HEK293 (cell line): ENCODE results near the gene VCL.

Experiments
- BCL11A ChIP-seq: fragments of 450-650 bp; formaldehyde crosslinking; IDR thresholded peaks from 2 replicates; pipeline ENCODE4 v1.5.1; 2016; ENCODE audit warnings: low read depth, missing biosample characterization, missing genetic modification characterization
- IKZF3 ChIP-seq: fragments of 450-650 bp; IDR thresholded peaks from 2 replicates; pipeline ENCODE4 v1.5.0; 2018; ENCODE audit warnings: missing biosample characterization, mild to moderate bottlenecking, missing genetic modification characterization, moderate library complexity
- KLF16 ChIP-seq: fragments of 450-650 bp; formaldehyde crosslinking; IDR thresholded peaks from 2 replicates; pipeline ENCODE4 v1.5.1; 2017; ENCODE audit warnings: missing biosample characterization, missing genetic modification characterization
- KLF7 ChIP-seq: fragments of 450-650 bp; formaldehyde crosslinking; IDR thresholded peaks from 2 replicates; pipeline ENCODE4 v1.5.1; 2016; ENCODE audit warnings: missing biosample characterization, missing genetic modification characterization, borderline replicate concordance
- MZF1 ChIP-seq: fragments of 450-650 bp; formaldehyde crosslinking; IDR thresholded peaks from 2 replicates; pipeline ENCODE4 v1.5.1; 2017; ENCODE audit warnings: missing biosample characterization, missing genetic modification characterization, borderline replicate concordance
- OSR2 ChIP-seq: fragments of 450-650 bp; formaldehyde crosslinking; IDR thresholded peaks from 2 replicates; pipeline ENCODE4 v1.5.1; 2016; ENCODE audit warnings: missing biosample characterization, missing genetic modification characterization
- OVOL3 ChIP-seq: fragments of 450-650 bp; formaldehyde crosslinking; IDR thresholded peaks from 2 replicates; pipeline ENCODE4 v1.5.1; 2016; ENCODE audit warnings: missing biosample characterization, missing genetic modification characterization
- SP2 ChIP-seq: fragments of 450-650 bp; formaldehyde crosslinking; IDR thresholded peaks from 2 replicates; pipeline ENCODE4 v1.5.1; 2016; ENCODE audit warnings: missing biosample characterization, missing genetic modification characterization
- SP3 ChIP-seq: fragments of 450-650 bp; formaldehyde crosslinking; IDR thresholded peaks from 2 replicates; pipeline ENCODE4 v1.5.1; 2016; ENCODE audit warnings: missing biosample characterization, missing genetic modification characterization
- SP7 ChIP-seq: fragments of 450-650 bp; formaldehyde crosslinking; IDR thresholded peaks from 2 replicates; pipeline ENCODE4 v1.5.1; 2016; ENCODE audit warnings: missing biosample characterization, missing genetic modification characterization
- TRIM28 ChIP-seq: IDR thresholded peaks from 2 replicates; pipeline ENCODE4 v1.6.1; 2011; ENCODE audit warnings: low read length, control low read depth, borderline replicate concordance
- ZBTB20 ChIP-seq: fragments of 450-650 bp; formaldehyde crosslinking; IDR thresholded peaks from 2 replicates; pipeline ENCODE4 v1.5.1; 2016; ENCODE audit warnings: missing biosample characterization, missing genetic modification characterization
- ZBTB48 ChIP-seq: fragments of 450-650 bp; formaldehyde crosslinking; IDR thresholded peaks from 2 replicates; pipeline ENCODE4 v1.5.1; 2016; ENCODE audit warnings: missing biosample characterization, missing genetic modification characterization
- ZFP37 ChIP-seq: fragments of 450-650 bp; formaldehyde crosslinking; IDR thresholded peaks from 2 replicates; pipeline ENCODE4 v1.5.1; 2016; ENCODE audit warnings: missing biosample characterization, missing genetic modification characterization
- ZNF114 ChIP-seq: fragments of 450-650 bp; formaldehyde crosslinking; IDR thresholded peaks from 2 replicates; pipeline ENCODE4 v1.5.0; 2017; ENCODE audit warnings: missing biosample characterization, missing genetic modification characterization
- ZNF138 ChIP-seq: fragments of 450-650 bp; formaldehyde crosslinking; IDR thresholded peaks from 2 replicates; pipeline ENCODE4 v1.5.1; 2016; ENCODE audit warnings: missing biosample characterization, missing genetic modification characterization, borderline replicate concordance
- ZNF174 ChIP-seq: fragments of 450-650 bp; formaldehyde crosslinking; IDR thresholded peaks from 2 replicates; pipeline ENCODE4 v1.5.0; 2017; ENCODE audit warnings: missing biosample characterization, mild to moderate bottlenecking, missing genetic modification characterization
- ZNF175 ChIP-seq: fragments of 450-650 bp; formaldehyde crosslinking; IDR thresholded peaks from 2 replicates; pipeline ENCODE4 v1.5.1; 2016; ENCODE audit warnings: missing biosample characterization, missing genetic modification characterization
- ZNF391 ChIP-seq: fragments of 450-650 bp; formaldehyde crosslinking; IDR thresholded peaks from 2 replicates; pipeline ENCODE4 v1.5.1; 2016; ENCODE audit warnings: low read depth, missing biosample characterization, missing genetic modification characterization, borderline replicate concordance
- ZNF501 ChIP-seq: fragments of 450-650 bp; formaldehyde crosslinking; IDR thresholded peaks from 2 replicates; pipeline ENCODE4 v1.5.1; 2016; ENCODE audit warnings: missing biosample characterization, missing genetic modification characterization
- ZNF544 ChIP-seq: fragments of 450-650 bp; formaldehyde crosslinking; IDR thresholded peaks from 2 replicates; pipeline ENCODE4 v1.5.0; 2017; ENCODE audit warnings: missing biosample characterization, missing genetic modification characterization
- ZNF558 ChIP-seq: fragments of 450-650 bp; formaldehyde crosslinking; IDR thresholded peaks from 2 replicates; pipeline ENCODE4 v1.5.1; 2016; ENCODE audit warnings: missing biosample characterization, missing genetic modification characterization
- ZNF560 ChIP-seq: fragments of 450-650 bp; formaldehyde crosslinking; IDR thresholded peaks from 2 replicates; pipeline ENCODE4 v1.5.1; 2017; ENCODE audit warnings: missing biosample characterization, missing genetic modification characterization, borderline replicate concordance
- ZNF610 ChIP-seq: fragments of 450-650 bp; formaldehyde crosslinking; IDR thresholded peaks from 2 replicates; pipeline ENCODE4 v1.5.1; 2016; ENCODE audit warnings: missing biosample characterization, missing genetic modification characterization, borderline replicate concordance
- ZNF624 ChIP-seq: fragments of 450-650 bp; formaldehyde crosslinking; IDR thresholded peaks from 2 replicates; pipeline ENCODE4 v1.5.1; 2017; ENCODE audit warnings: missing biosample characterization, missing genetic modification characterization
- TF ChIP-seq, protein P1 (sequence below): fragments of 450-650 bp; formaldehyde crosslinking; IDR thresholded peaks from 2 replicates; pipeline ENCODE4 v1.5.1; 2016; ENCODE audit warnings: missing biosample characterization, missing genetic modification characterization
- TF ChIP-seq, protein P2 (sequence below): fragments of 450-650 bp; formaldehyde crosslinking; IDR thresholded peaks from 2 replicates; pipeline ENCODE4 v1.5.1; 2016; ENCODE audit warnings: missing biosample characterization, missing genetic modification characterization, borderline replicate concordance
- TF ChIP-seq, protein P3 (sequence below): fragments of 450-650 bp; formaldehyde crosslinking; IDR thresholded peaks from 2 replicates; pipeline ENCODE4 v1.5.1; 2017; ENCODE audit warnings: missing biosample characterization, missing genetic modification characterization
- TF ChIP-seq, protein P4 (sequence below): fragments of 450-650 bp; formaldehyde crosslinking; optimal IDR thresholded peaks from 2 replicates; pipeline ENCODE3; 2016; ENCODE audit warnings: missing biosample characterization, mild to moderate bottlenecking, missing genetic modification characterization
- TF ChIP-seq, protein P5 (sequence below): fragments of 450-650 bp; formaldehyde crosslinking; IDR thresholded peaks from 2 replicates; pipeline ENCODE4 v1.5.1; 2016; ENCODE audit warnings: missing biosample characterization, missing genetic modification characterization

VCL gene

DNA sequence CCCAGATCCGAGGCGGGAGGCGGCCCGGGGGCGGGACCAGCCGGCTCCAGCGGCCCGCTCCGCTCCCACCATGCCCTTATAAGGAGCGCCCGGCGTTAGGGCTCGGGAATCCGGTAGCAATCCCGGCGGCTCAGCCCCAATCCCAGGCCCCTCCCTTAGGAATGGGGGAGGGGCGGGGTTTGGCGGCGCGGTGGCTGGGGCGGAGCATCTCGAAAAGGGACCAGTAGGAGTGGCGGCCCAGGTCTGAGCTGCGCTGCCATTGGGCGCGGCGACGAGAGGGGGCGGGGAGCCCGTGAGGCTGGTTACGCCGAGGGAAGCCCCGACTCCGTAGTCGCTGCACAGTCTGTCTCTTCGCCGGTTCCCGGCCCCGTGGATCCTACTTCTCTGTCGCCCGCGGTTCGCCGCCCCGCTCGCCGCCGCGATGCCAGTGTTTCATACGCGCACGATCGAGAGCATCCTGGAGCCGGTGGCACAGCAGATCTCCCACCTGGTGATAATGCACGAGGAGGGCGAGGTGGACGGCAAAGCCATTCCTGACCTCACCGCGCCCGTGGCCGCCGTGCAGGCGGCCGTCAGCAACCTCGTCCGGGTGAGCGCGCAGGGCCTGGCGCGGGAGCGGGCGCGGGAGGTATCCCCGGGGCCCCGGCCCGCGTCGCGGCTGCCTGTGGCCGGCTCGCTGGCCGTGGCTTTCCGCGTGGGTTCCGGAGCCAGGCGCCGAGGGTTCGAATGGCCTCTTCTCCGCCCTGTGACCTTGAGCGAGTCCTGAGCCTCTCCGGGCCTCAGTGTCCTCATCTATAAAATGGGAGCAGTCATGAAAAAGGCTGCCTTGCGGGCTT lies at the start of gene VCL (continued):
- TF ChIP-seq ZNF560 (tag by site-specific recombination) (no peak), ZNF544 (no peak), ZNF558 (no peak), ZBTB48 (tag by site-specific recombination) (peak; percentile 89), ZNF114 (tag by site-specific recombination) (no peak), ZNF391 (tag by site-specific recombination) (peak; percentile 93; the same call in 1 of the 2 replicates), ZNF501 (tag by site-specific recombination) (peak; percentile 89; the same call in 1 of the 2 replicates), ZNF174 (tag by site-specific recombination) (no peak), OSR2 (tag by site-specific recombination) (peak; percentile 75), KLF7 (no peak), ZNF138 (tag by site-specific recombination) (no peak), SP2 (peak; percentile 98), TRIM28 (no peak), ZNF624 (tag by site-specific recombination) (no peak), ZFP37 (0 out of 2 replicates have a peak, but pooled peaks have one; percentile 51), BCL11A (tag by site-specific recombination) (no peak), MZF1 (tag by site-specific recombination) (no peak; the same call in 1 of the 2 replicates), KLF16 (tag by site-specific recombination) (no peak; the same call in 1 of the 2 replicates), ZNF610 (no peak), SP3 (peak; percentile 96), SP7 (tag by site-specific recombination) (peak; percentile 70), ZNF175 (tag by site-specific recombination) (no peak), ZBTB20 (peak; percentile 90), OVOL3 (no peak), IKZF3 (tag by site-specific recombination) (peak; percentile 100)
- TF ChIP-seq, protein P1, sequence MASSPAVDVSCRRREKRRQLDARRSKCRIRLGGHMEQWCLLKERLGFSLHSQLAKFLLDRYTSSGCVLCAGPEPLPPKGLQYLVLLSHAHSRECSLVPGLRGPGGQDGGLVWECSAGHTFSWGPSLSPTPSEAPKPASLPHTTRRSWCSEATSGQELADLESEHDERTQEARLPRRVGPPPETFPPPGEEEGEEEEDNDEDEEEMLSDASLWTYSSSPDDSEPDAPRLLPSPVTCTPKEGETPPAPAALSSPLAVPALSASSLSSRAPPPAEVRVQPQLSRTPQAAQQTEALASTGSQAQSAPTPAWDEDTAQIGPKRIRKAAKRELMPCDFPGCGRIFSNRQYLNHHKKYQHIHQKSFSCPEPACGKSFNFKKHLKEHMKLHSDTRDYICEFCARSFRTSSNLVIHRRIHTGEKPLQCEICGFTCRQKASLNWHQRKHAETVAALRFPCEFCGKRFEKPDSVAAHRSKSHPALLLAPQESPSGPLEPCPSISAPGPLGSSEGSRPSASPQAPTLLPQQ (tag by site-specific recombination): peak; percentile 83
- TF ChIP-seq, protein P2, sequence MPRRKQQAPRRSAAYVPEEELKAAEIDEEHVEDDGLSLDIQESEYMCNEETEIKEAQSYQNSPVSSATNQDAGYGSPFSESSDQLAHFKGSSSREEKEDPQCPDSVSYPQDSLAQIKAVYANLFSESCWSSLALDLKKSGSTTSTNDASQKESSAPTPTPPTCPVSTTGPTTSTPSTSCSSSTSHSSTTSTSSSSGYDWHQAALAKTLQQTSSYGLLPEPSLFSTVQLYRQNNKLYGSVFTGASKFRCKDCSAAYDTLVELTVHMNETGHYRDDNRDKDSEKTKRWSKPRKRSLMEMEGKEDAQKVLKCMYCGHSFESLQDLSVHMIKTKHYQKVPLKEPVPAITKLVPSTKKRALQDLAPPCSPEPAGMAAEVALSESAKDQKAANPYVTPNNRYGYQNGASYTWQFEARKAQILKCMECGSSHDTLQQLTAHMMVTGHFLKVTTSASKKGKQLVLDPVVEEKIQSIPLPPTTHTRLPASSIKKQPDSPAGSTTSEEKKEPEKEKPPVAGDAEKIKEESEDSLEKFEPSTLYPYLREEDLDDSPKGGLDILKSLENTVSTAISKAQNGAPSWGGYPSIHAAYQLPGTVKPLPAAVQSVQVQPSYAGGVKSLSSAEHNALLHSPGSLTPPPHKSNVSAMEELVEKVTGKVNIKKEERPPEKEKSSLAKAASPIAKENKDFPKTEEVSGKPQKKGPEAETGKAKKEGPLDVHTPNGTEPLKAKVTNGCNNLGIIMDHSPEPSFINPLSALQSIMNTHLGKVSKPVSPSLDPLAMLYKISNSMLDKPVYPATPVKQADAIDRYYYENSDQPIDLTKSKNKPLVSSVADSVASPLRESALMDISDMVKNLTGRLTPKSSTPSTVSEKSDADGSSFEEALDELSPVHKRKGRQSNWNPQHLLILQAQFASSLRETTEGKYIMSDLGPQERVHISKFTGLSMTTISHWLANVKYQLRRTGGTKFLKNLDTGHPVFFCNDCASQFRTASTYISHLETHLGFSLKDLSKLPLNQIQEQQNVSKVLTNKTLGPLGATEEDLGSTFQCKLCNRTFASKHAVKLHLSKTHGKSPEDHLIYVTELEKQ: no peak
- TF ChIP-seq, protein P3, sequence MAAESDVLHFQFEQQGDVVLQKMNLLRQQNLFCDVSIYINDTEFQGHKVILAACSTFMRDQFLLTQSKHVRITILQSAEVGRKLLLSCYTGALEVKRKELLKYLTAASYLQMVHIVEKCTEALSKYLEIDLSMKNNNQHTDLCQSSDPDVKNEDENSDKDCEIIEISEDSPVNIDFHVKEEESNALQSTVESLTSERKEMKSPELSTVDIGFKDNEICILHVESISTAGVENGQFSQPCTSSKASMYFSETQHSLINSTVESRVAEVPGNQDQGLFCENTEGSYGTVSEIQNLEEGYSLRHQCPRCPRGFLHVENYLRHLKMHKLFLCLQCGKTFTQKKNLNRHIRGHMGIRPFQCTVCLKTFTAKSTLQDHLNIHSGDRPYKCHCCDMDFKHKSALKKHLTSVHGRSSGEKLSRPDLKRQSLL (tag by site-specific recombination): peak; percentile 45; the same call in 1 of the 2 replicates
- TF ChIP-seq, protein P4, sequence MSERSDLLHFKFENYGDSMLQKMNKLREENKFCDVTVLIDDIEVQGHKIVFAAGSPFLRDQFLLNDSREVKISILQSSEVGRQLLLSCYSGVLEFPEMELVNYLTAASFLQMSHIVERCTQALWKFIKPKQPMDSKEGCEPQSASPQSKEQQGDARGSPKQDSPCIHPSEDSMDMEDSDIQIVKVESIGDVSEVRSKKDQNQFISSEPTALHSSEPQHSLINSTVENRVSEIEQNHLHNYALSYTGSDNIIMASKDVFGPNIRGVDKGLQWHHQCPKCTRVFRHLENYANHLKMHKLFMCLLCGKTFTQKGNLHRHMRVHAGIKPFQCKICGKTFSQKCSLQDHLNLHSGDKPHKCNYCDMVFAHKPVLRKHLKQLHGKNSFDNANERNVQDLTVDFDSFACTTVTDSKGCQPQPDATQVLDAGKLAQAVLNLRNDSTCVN (tag by site-specific recombination): peak; percentile 95
- TF ChIP-seq, protein P5, sequence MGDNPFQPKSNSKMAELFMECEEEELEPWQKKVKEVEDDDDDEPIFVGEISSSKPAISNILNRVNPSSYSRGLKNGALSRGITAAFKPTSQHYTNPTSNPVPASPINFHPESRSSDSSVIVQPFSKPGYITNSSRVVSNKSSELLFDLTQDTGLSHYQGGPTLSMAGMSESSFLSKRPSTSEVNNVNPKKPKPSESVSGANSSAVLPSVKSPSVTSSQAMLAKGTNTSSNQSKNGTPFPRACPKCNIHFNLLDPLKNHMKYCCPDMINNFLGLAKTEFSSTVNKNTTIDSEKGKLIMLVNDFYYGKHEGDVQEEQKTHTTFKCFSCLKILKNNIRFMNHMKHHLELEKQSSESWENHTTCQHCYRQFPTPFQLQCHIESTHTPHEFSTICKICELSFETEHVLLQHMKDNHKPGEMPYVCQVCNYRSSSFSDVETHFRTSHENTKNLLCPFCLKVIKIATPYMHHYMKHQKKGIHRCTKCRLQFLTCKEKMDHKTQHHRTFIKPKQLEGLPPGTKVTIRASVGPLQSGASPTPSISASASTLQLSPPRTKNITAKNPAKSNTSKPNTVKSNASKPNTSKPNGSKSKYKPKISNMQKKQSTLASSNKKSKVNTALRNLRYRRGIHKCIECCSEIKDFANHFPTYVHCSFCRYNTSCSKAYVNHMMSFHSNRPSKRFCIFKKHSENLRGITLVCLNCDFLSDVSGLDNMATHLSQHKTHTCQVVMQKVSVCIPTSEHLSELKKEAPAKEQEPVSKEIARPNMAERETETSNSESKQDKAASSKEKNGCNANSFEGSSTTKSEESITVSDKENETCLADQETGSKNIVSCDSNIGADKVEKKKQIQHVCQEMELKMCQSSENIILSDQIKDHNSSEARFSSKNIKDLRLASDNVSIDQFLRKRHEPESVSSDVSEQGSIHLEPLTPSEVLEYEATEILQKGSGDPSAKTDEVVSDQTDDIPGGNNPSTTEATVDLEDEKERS (tag by site-specific recombination): 0 out of 2 replicates have a peak, but pooled peaks have one; percentile 28
